ENCODE results near the gene FBXL15. TPM values are rescaled to one million over a fixed set of nuclear protein-coding genes. Genes with fewer than 3 reads are reported as not detected.

The FBXL15 gene
- total RNA-seq, 1 donor from 2014 or later = 3.1 TPM

DNA sequence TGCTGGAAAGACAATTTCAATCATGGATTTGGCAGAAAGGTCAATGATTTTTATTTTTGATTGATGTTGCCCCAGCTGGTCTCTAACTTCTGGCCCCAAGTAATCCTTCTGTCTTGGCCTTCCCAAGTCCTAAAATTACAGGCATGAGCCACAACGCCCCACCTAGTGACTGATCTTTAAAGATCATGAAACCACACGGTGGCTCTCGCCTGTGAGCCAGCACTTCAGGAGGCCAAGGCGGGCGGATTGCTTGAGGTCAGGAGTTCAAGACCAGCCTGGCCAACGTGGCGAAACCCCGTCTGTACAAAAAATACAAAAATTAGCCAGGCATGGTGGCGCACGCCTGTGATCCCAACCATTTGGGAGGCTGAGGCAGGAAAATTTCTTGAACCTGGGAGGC, 43.3 kb downstream of the FBXL15 start:
- H3K9ac ChIP-seq (ENCODE audit: low read depth in 1 of 3, low read length in 3 of 3) = no peak overlapping the region
- peaks cover 9 to 24% (median 15%) of the 10 kb centered on the region in 3 donors for H3K4me1 ChIP-seq (ENCODE audit: control insufficient read depth in 3 of 3, insufficient read depth in 3 of 3, low read length in 3 of 3)
- H3K9me3 ChIP-seq (ENCODE audit: control insufficient read depth in 3 of 3, low read length in 3 of 3) = no peaks in the 10 kb centered on the region
- H3K36me3 ChIP-seq (ENCODE audit: control insufficient read depth in 3 of 3, insufficient read depth in 3 of 3, low read length in 3 of 3) = no peaks in the 10 kb centered on the region
- H3K27ac ChIP-seq (ENCODE audit: low read depth, low read length) = no peak overlapping the region
- H3K4me3 ChIP-seq (ENCODE audit: low read length in 3 of 3) = no peak overlapping the region
- no peaks in the 10 kb centered on the region for H3K27me3 ChIP-seq (ENCODE audit: control insufficient read depth in 3 of 3, insufficient read depth in 3 of 3, low read length in 3 of 3)

DNA sequence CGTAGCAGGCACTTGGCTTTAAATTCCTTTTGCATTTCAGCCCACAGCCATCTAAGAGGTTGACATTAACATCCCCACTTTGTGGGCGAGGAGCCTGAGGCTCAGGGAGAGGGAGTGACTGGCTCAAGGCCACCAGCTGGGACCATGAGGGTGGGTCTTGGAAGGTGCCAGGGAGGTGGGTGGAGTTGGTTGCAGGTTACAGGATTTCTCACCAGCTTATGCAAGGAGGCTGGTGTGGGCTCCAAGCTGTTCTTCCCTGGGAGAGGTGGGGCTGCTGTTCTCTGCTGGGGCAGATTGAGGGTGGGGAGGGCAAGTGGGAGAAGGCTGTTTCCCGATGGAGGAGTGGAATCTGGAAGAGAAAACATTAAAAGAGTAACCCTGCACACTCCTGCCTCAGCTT, 44.8 kb downstream of the FBXL15 start:
- Histone ChIP-seq H3K27me3 (ENCODE audit: control insufficient read depth in 3 of 3, insufficient read depth in 3 of 3, low read length in 3 of 3) (no peaks in the 10 kb centered on the region), H3K4me1 (ENCODE audit: control insufficient read depth in 3 of 3, insufficient read depth in 3 of 3, low read length in 3 of 3) (peaks cover 9 to 24% (median 15%) of the 10 kb centered on the region in 3 donors), H3K36me3 (ENCODE audit: control insufficient read depth in 3 of 3, insufficient read depth in 3 of 3, low read length in 3 of 3) (no peaks in the 10 kb centered on the region), H3K27ac (ENCODE audit: low read depth, low read length) (no peak overlapping the region), H3K4me3 (ENCODE audit: low read length in 3 of 3) (no peak overlapping the region), H3K9ac (ENCODE audit: low read depth in 1 of 3, low read length in 3 of 3) (no peak overlapping the region), H3K9me3 (ENCODE audit: control insufficient read depth in 3 of 3, low read length in 3 of 3) (no peaks in the 10 kb centered on the region)

DNA sequence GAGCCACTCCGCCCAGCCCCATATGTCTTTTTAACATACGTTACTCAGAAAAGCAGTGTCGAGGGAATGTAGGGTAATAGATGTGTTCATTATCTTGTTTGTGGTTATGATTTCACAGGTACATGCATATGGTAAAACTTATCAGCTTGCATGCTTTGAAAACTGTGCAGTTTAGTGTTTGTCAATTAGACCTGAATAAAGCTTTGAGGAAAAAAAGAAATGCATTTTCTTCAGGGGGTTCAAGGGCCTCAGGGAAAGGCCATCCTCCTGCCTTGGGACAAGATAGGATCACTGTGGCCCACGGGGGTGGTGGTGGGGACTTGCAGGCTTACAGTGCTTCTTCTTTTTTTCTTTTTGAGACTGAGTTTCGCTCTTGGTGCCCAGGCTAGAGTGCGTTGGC, 46.7 kb downstream of the FBXL15 start:
- H3K4me1 ChIP-seq (ENCODE audit: control insufficient read depth in 3 of 3, insufficient read depth in 3 of 3, low read length in 3 of 3) = peaks cover 0 to 9% (median 1%) of the 10 kb centered on the region in 3 donors
- no peaks in the 10 kb centered on the region for H3K9me3 ChIP-seq (ENCODE audit: control insufficient read depth in 3 of 3, low read length in 3 of 3)
- no peak overlapping the region for H3K4me3 ChIP-seq (ENCODE audit: low read length in 3 of 3)
- no peak overlapping the region for H3K27ac ChIP-seq (ENCODE audit: low read depth, low read length)
- no peaks in the 10 kb centered on the region for H3K36me3 ChIP-seq (ENCODE audit: control insufficient read depth in 3 of 3, insufficient read depth in 3 of 3, low read length in 3 of 3)
- H3K27me3 ChIP-seq (ENCODE audit: control insufficient read depth in 3 of 3, insufficient read depth in 3 of 3, low read length in 3 of 3) = no peaks in the 10 kb centered on the region
- no peak overlapping the region for H3K9ac ChIP-seq (ENCODE audit: low read depth in 1 of 3, low read length in 3 of 3)

DNA sequence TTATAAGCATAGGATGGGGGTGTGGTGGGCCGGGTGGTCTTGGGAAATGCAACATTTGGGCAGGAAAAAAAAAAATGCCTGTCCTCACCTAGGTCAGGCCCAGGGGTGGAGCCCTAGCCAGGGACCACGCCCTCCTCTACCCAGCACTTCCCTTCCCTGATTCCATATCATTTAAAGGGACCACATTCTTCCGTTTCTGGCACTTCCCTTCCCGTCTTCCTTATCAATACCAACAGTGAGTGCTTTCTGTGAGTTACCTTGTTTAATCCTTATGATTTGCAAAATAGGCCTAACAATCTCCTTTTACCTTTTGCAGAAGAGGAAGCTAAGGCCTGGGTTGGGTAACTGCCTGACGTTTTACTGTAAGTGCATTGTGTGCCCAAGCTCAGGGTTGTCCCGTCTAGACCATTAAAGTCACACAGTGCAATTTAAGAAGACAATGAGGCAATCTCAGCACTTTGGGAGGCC, 47.4 kb downstream of the FBXL15 start:
- Histone ChIP-seq H3K4me3 (ENCODE audit: low read length in 3 of 3) (no peak overlapping the region), H3K27ac (ENCODE audit: low read depth, low read length) (no peak overlapping the region), H3K9ac (ENCODE audit: low read depth in 1 of 3, low read length in 3 of 3) (no peak overlapping the region), H3K27me3 (ENCODE audit: control insufficient read depth in 3 of 3, insufficient read depth in 3 of 3, low read length in 3 of 3) (no peaks in the 10 kb centered on the region), H3K36me3 (ENCODE audit: control insufficient read depth in 3 of 3, insufficient read depth in 3 of 3, low read length in 3 of 3) (no peaks in the 10 kb centered on the region), H3K9me3 (ENCODE audit: control insufficient read depth in 3 of 3, low read length in 3 of 3) (no peaks in the 10 kb centered on the region), H3K4me1 (ENCODE audit: control insufficient read depth in 3 of 3, insufficient read depth in 3 of 3, low read length in 3 of 3) (peaks cover 0 to 9% (median 0%) of the 10 kb centered on the region in 3 donors)

DNA sequence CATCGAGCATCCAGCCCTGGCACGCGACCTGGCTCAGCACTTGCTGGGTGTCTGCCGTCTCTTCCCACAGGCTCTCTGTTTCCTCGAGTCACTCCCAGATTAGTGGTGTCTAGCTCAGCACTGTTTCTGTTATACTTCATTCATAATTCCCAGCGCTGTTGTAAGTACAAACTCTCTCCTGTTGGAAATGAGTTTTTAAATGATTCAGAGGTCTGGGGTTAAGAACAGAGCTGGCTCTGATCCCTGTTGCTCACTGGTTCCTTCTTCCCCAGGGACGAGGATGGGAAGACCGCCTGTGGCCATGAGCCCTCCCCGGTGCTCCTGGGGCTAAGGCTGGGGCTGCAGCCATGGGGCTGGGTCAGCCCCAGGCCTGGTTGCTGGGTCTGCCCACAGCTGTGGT, 48.0 kb downstream of the FBXL15 start:
- H3K36me3 ChIP-seq (ENCODE audit: control insufficient read depth in 3 of 3, insufficient read depth in 3 of 3, low read length in 3 of 3) = no peaks in the 10 kb centered on the region
- no peak overlapping the region for H3K4me3 ChIP-seq (ENCODE audit: low read length in 3 of 3)
- H3K4me1 ChIP-seq (ENCODE audit: control insufficient read depth in 3 of 3, insufficient read depth in 3 of 3, low read length in 3 of 3) = peaks cover 0 to 9% (median 0%) of the 10 kb centered on the region in 3 donors
- no peak overlapping the region for H3K9ac ChIP-seq (ENCODE audit: low read depth in 1 of 3, low read length in 3 of 3)
- no peaks in the 10 kb centered on the region for H3K27me3 ChIP-seq (ENCODE audit: control insufficient read depth in 3 of 3, insufficient read depth in 3 of 3, low read length in 3 of 3)
- H3K9me3 ChIP-seq (ENCODE audit: control insufficient read depth in 3 of 3, low read length in 3 of 3) = no peaks in the 10 kb centered on the region
- H3K27ac ChIP-seq (ENCODE audit: low read depth, low read length) = no peak overlapping the region

DNA sequence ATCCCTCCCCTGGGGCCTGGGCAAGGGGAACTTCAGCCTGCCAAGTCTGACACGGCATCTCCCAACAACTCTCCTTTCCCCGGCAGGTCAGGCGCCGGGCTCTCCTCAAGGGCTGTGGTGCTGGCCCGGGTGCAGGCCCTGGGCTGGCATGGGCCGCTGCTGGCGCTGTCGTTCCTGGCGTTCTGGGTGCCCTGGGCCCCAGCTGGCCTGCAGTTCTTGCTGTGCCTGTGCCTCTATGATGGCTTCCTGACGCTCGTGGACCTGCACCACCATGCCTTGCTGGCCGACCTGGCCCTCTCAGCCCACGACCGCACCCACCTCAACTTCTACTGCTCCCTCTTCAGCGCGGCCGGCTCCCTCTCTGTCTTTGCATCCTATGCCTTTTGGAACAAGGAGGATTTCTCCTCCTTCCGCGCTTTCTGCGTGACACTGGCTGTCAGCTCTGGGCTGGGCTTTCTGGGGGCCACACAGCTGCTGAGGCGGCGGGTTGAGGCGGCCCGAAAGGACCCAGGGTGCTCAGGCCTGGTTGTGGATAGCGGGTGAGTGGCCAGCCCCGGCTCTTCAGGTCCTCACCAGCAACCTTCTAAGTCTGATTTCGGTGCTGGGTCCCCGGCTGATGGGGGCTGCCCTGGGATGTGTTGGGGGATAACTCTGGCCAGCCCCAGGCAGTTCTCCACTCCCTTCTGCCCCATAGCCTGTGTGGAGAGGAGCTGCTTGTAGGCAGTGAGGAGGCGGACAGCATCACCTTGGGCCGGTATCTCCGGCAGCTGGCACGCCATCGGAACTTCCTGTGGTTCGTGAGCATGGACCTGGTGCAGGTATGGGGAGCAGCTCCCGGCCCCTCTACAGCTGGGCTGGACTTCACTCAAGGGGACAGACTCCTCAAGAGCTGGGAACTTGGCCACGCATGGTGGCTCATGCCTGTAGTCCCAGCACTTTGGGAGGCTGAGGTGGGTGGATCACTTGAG, 50.2 kb downstream of the FBXL15 start:
- H3K36me3 ChIP-seq (ENCODE audit: control insufficient read depth in 3 of 3, insufficient read depth in 3 of 3, low read length in 3 of 3) = no peaks in the 10 kb centered on the region
- H3K9ac ChIP-seq (ENCODE audit: low read depth in 1 of 3, low read length in 3 of 3) = no peak overlapping the region
- H3K9me3 ChIP-seq (ENCODE audit: control insufficient read depth in 3 of 3, low read length in 3 of 3) = no peaks in the 10 kb centered on the region
- H3K4me1 ChIP-seq (ENCODE audit: control insufficient read depth in 3 of 3, insufficient read depth in 3 of 3, low read length in 3 of 3) = peaks cover 0 to 9% (median 0%) of the 10 kb centered on the region in 3 donors
- no peak overlapping the region for H3K27ac ChIP-seq (ENCODE audit: low read depth, low read length)
- no peaks in the 10 kb centered on the region for H3K27me3 ChIP-seq (ENCODE audit: control insufficient read depth in 3 of 3, insufficient read depth in 3 of 3, low read length in 3 of 3)
- H3K4me3 ChIP-seq (ENCODE audit: low read length in 3 of 3) = no peak overlapping the region

Small RNA genes lying within 50 kb of the gene (small RNA-seq; reads per million reads assigned to genes)
- 500 reads per million, percentile 98 among the genes with 10 or more reads in this experiment for gene MIR146B

Other genes starting within 250 kb of the FBXL15 start
- not detected for gene ELOVL3, start 194.5 kb upstream of the FBXL15 start, total RNA-seq
- gene PITX3, start 179.3 kb upstream of the FBXL15 start, total RNA-seq = 4.2 TPM
- gene GBF1, start 175.3 kb upstream of the FBXL15 start, total RNA-seq = 17.7 TPM
- 11.0 TPM for gene NFKB2, start 25.1 kb upstream of the FBXL15 start, total RNA-seq
- gene PSD, start 2.1 kb upstream of the FBXL15 start, total RNA-seq = 3.7 TPM
- gene CUEDC2, start 11.7 kb downstream of the FBXL15 start, total RNA-seq = 31.3 TPM
- not detected for gene C10orf95, start 30.7 kb downstream of the FBXL15 start, total RNA-seq
- 66.8 TPM for gene ACTR1A, start 81.9 kb downstream of the FBXL15 start, total RNA-seq
- 4.2 TPM for gene SUFU, start 83.1 kb downstream of the FBXL15 start, total RNA-seq
- 44.4 TPM for gene TRIM8, start 223.6 kb downstream of the FBXL15 start, total RNA-seq

Measured in skeletal muscle tissue (tissue), 5 donors.